HG03280 (cell line): ENCODE results near the gene BATF3.

ENCODE experiments used
- ATAC-seq: cut with Tn5 transposase; IDR thresholded peaks from one replicate; pipeline ENCODE4 v1.9.1; 2021; ENCODE audit warnings: mild to moderate bottlenecking, moderate library complexity; ENCODE audit not compliant: unreplicated experiment

BATF3 gene

DNA sequence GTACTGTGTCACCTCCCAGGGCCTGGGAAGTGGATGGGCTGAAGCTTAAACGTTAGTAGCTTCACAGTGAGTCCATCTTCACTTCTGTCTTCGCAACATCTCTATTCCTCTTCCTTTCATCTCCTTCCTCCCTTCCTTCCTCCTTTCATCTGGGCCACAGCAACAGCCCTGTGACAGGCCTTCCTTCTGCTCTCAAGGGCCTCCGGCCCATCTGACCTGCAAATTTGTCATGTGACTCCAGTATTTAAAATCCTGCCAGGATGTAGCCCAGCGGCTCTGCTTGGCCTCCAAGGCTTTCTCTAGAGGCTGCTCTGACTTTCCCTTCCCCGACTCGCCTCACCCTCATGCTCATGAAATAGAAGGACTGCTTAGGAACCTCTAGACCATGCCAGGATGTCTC lies 10.9 kb upstream of the BATF3 start:
- ATAC-seq, result no peak

DNA sequence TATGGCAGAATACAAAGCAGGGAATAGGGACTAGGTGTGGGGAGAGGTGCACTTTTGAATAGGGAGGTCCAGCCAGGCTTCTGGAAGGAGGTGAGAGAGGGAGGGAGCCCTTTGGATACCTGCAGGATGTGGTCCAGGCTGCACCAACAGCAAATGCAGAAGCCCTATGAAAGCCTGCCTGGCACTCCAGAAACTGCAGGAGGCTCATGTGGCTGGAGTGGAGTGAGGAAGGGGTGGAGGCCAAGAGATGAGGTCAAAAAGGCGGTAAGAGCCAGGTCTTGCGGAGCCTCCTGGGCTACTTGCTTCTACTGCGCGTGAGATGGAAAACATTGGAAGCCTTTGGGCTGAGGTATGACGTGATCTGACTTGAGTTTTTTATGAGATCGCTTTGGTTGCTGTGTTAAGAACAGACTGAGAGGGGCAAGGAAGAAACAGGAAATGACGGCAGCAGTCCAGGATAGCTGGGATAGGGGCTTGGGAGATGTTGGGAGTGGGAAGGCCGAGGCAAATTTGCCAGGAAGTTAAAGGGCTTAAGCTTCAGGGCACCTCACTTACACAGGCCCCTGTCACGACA lies 4.4 kb upstream of the BATF3 start:
- ATAC-seq, result no peak

DNA sequence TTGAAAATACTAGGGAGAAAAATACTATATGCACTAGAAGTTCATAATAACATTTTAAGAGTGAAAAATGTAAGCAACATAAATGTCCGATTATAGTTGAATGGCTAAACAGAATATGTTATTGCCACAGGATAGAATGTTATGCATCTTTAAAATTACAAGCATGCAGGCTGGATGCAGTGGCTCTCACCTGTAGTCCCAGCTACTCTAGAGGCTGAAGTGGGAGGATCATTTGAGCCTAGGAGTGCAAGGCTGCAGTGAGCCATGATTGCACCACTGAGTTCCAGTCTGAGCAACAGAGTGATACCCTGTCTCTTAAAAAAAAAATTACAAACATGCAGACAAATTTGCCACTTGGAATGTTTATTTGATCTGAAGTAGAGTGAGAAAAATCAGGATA lies 3.0 kb upstream of the BATF3 start:
- no peak for ATAC-seq

DNA sequence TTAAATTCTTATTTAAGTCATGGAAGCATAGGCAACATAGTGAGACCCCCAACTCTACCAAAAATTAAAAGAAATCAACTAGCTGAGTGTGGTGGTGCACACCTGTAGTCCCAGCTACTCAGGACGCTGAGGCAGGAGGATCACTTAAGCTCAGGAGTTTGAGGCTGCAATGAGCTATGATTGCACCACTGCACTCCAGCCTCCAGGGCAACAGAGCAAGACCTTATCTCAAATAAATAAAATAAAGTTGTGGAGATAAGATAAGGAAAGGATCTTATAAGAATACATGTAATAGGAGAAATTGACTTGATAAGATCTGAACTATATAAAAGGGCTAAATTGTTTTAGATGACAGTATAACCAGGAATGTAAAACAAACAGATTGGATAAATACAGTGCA lies 2.3 kb upstream of the BATF3 start:
- ATAC-seq, result no peak

DNA sequence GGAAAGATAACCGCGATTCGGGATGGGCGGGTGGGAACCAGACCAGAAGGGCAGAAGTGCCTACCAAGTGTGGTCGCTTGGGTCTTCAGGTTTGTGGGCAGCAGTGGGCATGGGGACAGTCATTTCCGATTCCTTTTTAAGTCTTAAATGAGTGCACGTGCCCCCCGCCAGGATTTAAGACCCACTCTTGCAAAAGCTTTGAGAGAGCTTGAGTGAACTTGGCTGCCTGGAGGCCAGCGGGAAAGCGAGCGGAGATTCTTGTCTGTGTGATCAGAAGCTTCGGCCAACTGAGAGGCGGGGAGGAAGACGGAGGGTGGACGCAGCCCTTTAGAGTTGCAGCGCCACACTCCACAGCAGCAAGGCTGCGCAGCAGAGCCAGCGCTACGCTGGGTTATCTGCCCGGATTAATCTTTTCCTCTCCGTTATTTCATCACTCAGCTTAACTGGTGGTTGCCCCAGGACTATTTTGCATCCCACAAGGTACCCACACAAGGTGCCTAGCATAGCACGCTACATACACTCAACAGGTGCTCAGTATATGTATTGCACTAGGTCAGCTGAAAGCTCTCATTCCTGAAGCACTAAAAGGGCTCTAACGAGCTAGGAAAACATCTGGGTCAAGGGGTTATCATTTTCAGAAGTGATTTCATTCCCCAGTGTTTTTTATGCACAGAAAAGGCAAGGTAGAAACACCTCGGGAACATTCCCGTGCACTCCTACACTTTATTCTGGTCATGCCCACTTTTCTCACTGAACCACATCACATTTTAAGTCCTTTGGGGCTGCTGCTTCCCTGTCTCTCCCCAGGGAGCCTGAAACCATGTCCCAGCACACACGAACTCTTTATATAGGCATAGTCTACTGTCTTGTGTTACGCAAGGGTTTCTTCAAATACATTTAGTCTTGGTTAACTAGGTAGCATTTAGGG lies 1.5 kb upstream of the BATF3 start:
- ATAC-seq, result no peak

DNA sequence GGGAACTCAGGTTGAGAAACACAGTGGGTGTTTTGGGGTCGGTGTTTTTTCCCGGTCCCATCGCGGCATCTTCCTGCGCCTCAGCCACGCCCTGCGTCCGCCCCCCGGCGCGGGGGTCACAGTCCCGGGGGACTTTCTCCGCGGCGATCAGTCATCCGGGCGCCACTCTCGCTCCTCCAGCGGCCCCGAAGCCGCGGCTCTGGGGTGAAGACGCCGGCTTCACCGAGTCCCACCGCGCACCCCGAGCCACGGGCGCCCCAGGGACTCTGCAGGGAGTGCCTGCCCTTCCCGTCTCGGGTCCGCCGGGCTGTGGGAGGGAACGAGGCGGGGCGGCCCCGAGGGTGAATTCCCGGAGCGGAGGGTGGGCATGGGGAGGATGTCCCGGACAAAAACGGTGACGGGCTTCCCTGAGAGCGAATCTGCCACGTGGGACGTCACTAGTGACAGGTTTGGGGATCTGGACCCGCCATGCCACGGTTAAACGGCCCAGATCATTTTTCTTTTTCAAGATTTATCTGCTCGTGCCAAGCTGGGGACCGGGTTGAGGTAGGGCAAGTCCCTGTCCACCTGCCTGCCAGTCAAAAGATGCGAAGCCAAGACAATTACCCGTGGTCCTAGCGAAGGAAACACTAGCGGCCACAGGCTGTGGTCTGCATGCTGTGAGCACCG lies 717 bp upstream of the BATF3 start:
- ATAC-seq, result peak; percentile 28

DNA sequence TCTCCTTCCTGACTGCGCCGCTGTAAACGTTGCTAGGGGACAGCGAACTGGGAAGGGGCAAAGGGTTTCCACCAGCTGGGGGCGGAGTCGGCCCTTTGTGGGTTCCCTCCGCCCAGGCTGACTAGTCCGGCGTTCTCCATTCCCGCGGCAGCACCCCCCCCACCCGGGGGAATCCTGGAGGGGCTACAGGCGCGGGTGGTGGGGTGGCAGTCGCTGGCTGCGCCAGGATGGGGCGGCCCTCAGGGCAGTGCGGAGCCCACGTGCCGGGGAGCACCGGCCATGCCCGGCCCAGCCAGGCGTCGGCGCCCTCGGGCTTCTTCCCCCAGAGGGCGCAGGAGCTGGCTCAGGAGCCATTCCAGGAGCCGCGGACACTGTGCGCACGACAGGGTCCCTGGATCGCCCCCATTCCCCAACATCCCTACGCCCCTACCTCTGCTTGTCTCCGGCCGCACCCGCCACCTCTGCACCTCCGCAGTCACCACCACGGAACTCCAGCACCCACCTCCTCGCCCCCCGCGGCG lies 476 bp downstream of the BATF3 start:
- peak; percentile 53 for ATAC-seq

DNA sequence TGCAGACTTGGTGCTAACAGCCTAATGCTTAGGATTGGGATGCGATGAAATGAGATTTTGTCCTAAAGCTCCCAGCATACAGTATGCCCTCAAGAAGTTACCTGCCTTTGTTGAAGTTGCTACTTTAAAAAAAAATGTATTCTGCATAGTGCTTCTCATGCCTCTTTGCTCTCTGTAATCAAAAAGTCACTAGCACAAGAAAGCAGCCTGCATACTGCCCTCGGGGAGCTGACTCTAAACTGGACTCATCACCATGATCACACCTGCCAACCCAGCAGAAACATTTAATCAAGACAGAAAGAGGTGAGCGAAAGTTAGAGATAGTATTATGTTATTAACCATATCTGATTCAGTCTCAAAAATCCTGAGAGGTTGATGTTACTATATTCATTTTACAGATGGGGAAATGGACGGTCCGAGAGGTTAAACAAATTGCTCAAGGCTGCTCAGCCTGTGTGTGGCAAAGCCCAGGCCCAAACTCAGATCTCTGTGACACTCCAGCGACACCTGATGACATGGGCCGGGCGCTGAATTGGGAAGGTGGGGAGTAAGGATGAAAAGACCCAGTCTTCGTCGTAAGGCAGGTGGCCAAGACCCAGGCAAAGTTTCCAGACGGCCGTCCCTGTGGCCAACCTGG lies 1.1 kb downstream of the BATF3 start:
- ATAC-seq, result no peak

DNA sequence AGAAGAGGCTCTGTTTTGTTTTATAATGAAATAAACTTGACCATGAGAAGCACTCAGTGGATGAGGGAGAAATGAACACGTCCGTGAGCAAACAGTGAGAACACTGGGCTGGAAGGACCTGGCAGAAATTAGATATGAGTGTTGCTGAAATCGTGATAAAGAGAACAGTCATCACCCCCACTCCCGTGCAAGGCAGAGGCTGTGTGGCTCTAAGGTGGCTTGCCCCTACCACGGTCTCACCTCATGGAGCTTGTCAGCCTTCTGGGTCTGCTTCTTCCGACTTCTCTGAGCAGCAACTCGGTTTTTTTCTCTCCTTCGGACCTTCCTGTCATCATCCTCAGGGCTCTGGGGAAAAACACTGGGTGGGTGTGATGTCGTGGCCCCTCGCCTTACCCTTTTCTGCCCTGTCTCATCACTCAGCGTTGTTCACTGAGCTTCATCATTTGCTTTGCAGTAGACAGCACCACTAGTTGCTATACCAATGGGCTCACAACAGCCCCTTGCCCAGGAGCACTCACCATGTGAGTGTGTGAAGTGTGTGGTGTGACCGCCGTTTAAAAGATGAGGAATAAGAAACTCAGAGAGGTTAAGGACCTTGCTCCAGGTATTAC lies 2.8 kb downstream of the BATF3 start:
- no peak for ATAC-seq

DNA sequence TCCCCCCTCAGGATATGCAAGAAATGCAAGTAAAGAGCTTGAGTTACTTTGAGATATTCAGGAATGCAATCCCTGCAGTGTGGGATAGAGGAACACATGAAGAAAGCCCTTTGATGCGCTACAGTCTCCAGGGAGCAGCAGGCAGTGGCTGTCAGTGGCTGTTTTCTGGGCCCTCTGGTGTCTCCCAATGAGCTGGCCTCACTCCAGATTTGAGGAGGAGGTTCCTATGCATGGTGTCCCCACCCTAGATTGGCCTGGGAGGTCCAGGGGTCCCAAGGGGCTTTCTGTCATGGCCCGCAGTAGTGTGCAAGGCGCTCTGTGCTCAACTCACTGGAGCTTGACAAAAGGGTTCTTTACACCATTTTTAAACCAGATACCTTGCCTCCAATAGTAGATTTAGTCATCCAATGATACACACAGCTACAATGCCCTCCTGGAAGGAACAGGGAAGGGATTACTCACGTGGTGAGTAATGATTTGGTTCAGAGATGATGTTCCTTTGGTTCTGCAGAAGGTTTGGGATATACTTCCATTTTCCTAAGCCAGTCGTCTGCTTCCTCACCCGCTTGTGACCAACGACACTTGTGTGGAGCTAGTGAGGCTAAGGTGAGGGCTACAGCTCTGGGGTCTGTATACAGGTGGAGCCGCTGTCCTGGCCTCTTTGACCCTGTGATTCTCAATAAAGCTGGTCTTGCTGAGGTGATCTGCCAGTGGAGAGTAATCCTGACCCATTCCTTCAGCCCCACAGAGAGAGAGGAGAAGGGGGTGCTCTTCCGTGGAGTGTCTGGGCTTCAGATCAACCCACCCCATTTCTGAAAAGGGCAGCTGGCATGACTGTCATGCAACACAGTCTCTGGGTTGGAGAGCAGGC lies 6.6 kb downstream of the BATF3 start:
- no peak for ATAC-seq

DNA sequence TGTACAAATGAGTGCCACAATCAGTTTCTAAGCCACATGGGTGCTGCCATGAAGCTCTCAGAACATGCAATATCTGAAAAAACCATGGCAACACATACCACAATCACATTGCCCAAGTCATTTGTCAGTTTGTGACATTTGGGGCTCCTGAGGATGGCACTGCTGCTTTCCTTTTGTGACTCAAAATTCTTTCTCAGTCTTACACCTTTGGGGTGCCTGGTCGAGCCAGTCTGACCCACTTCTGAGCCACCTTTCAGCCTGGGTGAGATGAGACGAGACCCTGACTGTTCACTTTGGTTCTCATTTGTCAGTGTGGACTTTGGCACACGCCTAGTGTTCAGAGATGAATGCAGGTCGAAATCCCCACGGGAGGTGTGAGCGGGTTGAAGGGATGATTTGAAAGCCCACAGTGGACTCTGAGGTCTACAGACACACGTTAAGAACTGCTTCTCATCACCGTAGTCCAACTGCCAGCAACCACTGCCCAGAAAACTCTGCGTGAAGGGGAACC lies 8.0 kb downstream of the BATF3 start:
- no peak for ATAC-seq

DNA sequence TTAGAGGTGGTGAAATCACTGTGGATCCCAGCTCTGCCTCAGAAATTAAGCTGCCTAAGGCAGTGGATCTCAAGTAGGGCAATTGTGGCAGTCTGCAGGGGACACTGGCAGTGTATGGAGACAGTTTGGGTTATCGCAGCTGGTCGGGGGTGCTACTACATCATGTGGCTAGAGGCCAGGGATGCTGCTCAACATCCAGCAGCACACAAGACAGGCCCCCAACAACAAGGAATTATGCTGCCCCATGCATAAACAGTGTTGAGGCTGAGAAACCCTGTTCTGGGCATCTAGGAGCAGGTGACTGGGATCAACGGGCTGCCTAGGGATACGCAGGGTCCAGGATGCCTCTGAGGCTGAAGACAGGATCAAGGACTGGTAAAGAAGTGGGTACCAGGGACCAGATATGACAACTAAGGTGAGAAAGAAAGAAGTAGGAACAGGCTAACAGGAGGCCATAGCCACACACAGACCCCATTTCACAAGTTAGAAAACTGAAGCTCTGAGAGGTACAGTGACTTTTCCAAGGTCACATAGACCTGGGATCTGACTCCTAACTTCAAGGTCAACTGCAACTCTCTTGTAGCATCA lies 8.7 kb downstream of the BATF3 start:
- ATAC-seq, result no peak

DNA sequence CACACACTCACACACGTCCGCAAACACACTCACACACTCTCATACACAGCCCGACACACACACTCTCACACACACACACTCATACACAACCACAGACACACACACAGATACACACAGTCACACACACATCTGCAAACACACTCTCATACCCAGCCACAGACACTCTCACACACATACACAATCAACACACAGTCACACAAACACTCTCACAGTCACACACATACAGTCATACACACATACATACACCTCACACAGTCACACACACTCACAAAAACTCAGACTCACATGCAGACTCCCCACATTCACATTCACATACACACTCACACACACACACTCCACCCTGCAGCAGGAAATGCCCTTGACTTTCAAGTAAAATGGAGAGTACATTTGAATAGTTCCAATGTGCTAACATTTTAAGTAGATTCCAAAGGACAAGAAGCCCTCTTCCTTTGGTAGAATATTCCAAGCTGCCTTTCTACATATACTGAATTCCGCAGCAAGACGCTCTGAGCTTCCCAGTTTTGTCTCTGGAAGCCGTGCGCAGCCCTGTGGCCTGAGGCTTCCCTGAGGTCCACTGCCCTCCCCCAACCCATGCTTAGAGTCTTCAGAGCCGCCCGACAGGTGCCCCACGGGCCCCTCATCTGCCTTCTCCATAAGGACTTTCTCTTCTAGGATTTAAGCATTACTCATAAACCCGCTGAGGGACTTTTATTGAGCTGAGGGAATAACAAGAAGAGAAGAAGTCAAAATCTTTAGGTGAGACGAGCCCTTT lies 9.7 kb downstream of the BATF3 start:
- no peak for ATAC-seq

DNA sequence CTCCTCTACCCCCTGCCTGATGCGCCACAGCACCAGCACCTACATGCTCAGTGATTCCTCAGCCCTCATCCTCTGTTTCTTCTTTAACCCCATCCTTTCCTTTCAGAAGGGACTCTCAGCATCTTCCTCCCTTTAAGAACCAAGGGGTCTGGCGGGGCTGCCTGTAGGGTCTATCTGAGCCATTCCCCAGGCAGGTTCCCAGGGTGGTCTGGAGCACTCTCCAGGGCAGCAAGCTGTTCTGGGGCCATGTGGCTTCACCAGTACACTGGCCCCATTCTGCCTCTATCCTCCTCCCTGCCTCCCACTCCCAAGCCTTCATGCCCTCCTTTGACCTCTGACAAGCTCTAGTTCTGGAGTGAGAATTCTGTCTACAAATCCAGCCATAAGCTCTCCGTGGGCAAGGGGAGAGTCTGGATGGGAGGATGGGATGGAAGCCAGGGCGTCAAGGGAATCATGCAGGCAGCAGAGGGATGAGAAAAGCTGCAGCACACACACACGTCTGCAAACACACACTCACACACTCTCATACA lies 10.4 kb downstream of the BATF3 start:
- ATAC-seq, result no peak

DNA sequence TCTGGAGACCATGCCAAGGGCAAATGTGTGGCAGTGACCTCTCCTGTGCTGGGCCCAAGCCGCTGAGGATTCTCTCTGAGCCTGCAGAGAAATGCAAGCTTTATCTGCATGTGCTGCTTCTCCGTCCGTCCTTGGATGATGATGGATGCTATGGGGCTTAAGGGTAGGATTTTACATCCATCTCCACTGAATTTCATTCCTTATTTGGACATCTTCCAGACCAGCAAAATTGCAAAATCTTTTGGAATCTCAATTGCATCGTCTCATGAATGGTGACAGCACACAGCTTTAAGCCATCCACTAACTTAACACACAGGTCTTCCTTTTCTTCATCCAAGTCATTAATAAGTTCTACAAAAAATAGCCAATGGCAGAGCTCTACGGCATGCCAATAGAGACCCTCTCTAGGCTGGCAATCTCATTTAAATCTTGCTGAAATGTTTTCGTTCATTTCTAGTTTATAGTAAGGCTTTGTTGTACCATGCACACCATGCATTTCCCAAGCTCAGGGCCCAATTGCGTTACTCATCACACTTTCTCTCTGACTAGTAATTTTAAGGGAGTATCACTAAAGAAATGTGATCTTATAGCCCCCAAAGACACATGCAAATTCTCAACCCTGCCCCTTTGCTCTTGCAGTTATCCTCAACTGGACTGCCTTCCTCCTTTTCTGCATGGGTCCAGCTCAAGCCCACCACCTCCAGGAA lies 11.1 kb downstream of the BATF3 start:
- no peak for ATAC-seq

DNA sequence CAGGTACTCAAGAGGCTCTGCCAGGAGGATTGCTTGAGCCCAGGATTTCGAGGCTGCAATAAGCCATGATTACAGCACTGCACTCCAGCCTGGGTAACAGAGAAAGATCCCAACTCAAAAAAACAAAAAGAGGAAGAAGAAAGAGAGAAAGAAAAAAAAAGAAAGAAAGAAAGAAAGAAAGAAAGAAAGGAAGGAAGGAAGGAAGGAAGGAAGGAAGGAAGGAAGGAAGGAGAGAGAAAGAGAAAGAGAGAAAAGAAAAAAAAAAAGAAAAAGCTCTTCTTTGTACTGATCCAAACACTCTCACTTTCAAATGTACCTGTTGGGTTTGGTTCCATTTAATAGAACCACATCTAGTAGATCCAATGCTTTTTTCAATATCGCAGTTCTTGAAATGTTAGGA lies 11.8 kb downstream of the BATF3 start:
- no peak for ATAC-seq

DNA sequence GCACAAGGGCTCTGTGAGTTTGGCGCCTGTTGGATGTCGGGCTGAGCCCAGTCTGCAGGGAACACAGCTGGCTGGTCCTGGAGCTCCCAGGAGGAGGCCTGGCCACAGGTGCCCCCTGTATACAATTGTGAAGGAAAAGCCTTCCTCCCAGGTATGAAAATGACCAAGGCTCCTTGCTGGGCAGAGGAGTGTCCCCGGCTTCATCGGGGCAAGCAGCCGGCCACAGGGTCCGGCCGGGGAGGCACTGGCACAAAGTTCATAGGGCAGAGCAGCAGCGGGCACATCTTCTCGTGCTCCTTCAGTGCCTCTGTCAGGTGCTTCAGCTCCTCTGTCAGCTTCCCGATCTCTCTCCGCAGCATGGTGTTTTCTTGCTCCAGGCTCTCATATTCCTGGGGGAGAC lies 13.0 kb downstream of the BATF3 start:
- no peak for ATAC-seq

DNA sequence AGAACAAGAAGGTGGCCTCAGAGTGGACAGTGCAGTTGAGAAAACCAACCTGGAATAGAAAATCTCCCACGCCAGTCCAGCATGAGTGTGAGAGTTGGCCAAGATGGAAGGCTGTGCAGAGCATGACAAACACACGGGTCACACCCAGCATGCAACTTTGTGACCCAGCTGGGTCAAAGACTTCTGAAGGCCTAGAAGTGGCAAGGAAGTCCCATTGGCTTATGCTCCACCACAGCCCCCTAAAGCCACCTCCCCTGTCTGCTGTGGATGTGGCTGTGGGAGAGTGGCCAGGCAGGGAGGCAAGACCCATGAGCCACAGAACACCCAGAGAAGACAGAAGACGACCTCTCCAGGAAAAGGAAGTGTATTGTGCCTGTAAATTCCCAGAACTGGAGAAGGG lies 13.6 kb downstream of the BATF3 start:
- ATAC-seq, result no peak
